ENCODE measurements around the gene DNAH6.
A peak's percentile ranks its signal among the peaks of the same experiment; 100 is the strongest.

Gene DNAH6

DNA sequence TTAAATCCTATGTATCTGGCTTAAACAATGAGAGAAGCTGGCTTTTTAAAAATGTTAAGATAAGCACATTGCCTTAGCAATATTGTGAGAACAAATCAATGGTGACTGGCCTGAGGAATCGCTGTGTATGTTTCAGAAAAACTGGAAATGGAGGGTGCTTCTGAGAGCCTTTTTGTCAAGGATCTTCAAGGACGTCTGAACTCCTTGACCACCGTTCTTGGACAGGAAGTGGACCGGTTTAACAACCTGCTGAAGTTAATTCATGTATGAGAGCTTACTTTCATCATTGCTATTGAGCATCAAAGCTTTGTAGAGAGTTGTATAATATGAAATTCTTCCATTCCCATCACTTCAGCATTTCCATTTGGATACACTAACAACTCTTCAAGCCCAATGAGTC lies 292.0 kb downstream of the DNAH6 start:
- no peak overlapping the region for H3K27ac Mint-ChIP-seq
- no peaks in the 10 kb centered on the region for H3K9me3 Mint-ChIP-seq
- peaks cover 2% of the 10 kb centered on the region for H3K36me3 Mint-ChIP-seq (ENCODE audit: low read depth)
- H3K4me3 Mint-ChIP-seq = no peak overlapping the region
- H3K4me1 Mint-ChIP-seq (ENCODE audit: low read depth) = no peaks in the 10 kb centered on the region
- H3K27me3 Mint-ChIP-seq (ENCODE audit: low read depth) = peaks cover 3% of the 10 kb centered on the region

DNA sequence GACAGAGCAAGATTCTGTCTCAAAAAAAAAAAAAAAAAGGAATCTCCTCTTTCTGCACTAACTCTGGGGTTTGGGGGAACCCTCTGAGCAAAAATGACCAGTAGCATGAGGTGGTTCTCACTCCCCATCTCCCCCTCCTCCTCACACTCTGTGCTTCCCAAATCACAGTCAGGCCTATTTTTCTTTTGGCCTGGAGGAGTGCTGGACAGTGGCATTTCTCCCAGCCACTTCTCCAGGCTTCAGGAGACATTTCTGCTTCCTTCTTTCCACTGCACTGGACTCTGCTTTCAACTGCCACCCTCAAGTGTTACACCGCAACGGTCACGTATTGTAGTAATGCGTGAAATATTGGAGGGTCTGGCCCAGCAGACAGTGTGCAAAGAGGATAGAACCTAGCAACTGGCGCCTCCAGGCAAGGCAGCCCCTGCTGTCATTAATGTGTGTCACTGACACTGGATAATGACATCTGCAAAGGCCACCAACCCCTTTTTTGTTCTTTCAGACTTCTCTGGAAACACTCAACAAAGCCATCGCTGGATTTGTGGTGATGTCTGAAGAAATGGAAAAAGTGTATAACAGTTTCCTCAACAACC lies 295.6 kb downstream of the DNAH6 start:
- H3K27ac Mint-ChIP-seq = no peak overlapping the region
- H3K9me3 Mint-ChIP-seq = no peaks in the 10 kb centered on the region
- H3K27me3 Mint-ChIP-seq (ENCODE audit: low read depth) = peaks cover 10% of the 10 kb centered on the region
- H3K4me1 Mint-ChIP-seq (ENCODE audit: low read depth) = peaks cover 9% of the 10 kb centered on the region
- peaks cover 9% of the 10 kb centered on the region for H3K36me3 Mint-ChIP-seq (ENCODE audit: low read depth)
- no peak overlapping the region for H3K4me3 Mint-ChIP-seq

DNA sequence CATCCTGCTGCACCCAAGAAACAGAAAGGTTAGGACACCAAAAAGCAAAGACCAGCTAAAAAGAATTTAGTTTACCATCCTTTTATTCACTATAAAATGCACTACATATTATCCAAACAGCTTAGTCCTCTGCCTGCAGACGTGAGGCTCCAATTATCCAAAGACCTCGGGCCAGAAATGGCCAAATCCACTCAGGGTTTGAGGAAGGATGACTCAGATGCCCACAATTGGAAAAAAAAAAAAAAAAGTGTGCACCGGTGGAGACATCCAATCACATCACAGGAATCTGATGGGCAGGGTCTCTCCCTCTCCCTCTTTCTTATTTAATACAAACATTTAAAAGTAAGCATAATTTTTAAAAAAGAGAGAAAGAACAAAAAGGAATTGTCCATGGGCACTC lies 298.8 kb downstream of the DNAH6 start:
- Mint-ChIP-seq H3K27me3 (ENCODE audit: low read depth) (peaks cover 10% of the 10 kb centered on the region), H3K36me3 (ENCODE audit: low read depth) (peaks cover 9% of the 10 kb centered on the region), H3K27ac (no peak overlapping the region), H3K4me1 (ENCODE audit: low read depth) (peaks cover 23% of the 10 kb centered on the region), H3K4me3 (no peak overlapping the region), H3K9me3 (no peaks in the 10 kb centered on the region)

DNA sequence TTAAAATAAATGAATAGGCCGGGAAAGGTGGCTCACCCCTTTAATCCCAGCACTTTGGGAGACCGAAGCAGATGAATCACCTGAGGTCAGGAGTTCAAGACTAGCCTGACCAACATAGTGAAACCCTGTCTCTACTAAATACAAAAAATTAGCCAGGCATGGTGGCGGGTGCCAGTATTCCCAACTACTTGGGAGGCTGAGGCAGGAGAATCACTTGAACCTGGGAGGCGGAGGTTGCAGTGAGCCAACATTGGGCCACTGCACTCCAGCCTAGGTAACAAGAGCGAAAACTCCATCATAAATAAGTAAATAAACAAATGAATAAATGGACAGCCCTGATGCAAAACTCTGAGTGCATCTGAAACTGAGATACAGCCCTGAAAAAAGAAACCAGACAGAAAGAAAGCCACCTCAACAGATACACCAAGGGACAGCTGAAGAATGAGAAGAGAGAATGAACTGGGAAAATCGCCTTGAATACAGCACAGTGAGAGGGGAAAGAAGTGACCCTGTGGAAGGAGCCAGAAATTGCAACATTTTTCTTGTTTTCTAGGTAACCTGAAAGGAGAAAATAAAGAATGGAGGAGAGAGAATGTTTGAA lies 300.2 kb downstream of the DNAH6 start:
- H3K4me1 Mint-ChIP-seq (ENCODE audit: low read depth) = peaks cover 25% of the 10 kb centered on the region
- H3K4me3 Mint-ChIP-seq = peak overlapping the region; percentile 11
- no peak overlapping the region for H3K27ac Mint-ChIP-seq
- peaks cover 11% of the 10 kb centered on the region for H3K36me3 Mint-ChIP-seq (ENCODE audit: low read depth)
- H3K27me3 Mint-ChIP-seq (ENCODE audit: low read depth) = peaks cover 10% of the 10 kb centered on the region
- H3K9me3 Mint-ChIP-seq = no peaks in the 10 kb centered on the region

DNA sequence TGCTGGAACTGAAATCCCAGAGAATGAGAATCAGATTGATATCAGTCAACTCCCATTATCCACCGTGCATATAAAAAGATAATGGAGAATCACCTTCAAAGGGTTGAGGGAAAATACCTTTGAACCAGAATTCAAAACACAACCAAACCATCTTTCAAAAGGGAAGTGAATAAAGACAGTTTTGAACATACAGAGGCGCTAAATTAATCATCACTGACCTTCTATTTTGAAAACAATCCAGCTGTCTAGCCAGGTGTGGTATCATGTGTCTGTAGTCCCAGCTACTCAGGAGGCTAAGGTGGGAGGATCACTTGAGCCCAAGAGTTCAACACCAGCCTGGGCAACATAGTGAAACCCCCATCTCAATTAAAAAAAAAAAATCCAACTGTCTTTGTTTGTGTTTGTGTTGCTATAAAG lies 300.9 kb downstream of the DNAH6 start:
- peaks cover 25% of the 10 kb centered on the region for H3K4me1 Mint-ChIP-seq (ENCODE audit: low read depth)
- H3K36me3 Mint-ChIP-seq (ENCODE audit: low read depth) = peaks cover 18% of the 10 kb centered on the region
- peak overlapping the region; percentile 11 for H3K27ac Mint-ChIP-seq
- H3K4me3 Mint-ChIP-seq = no peak overlapping the region
- no peaks in the 10 kb centered on the region for H3K9me3 Mint-ChIP-seq
- H3K27me3 Mint-ChIP-seq (ENCODE audit: low read depth) = peaks cover 10% of the 10 kb centered on the region

DNA sequence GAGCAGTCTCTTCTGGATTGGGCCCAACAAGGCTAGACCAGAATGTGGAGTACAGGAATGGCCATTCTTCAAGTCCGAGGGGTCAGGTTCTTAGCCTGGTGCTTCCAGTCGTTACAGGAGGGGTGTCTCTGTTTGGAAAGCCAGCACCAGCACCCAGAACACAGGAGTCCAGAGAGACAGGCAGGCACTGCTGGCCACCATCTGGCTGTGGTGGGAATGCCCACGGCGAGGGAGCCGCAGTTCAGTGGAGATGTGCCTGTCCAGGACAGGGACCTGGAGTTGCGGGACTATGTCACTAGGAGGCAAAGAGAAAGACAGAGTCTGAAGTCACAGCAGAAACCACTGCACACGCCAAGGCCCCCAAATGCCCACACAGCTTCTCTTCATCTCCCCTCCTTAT lies 305.5 kb downstream of the DNAH6 start:
- Mint-ChIP-seq H3K4me3 (no peak overlapping the region), H3K27ac (no peak overlapping the region), H3K9me3 (no peaks in the 10 kb centered on the region), H3K4me1 (ENCODE audit: low read depth) (peaks cover 22% of the 10 kb centered on the region), H3K36me3 (ENCODE audit: low read depth) (peaks cover 35% of the 10 kb centered on the region), H3K27me3 (ENCODE audit: low read depth) (no peaks in the 10 kb centered on the region)

DNA sequence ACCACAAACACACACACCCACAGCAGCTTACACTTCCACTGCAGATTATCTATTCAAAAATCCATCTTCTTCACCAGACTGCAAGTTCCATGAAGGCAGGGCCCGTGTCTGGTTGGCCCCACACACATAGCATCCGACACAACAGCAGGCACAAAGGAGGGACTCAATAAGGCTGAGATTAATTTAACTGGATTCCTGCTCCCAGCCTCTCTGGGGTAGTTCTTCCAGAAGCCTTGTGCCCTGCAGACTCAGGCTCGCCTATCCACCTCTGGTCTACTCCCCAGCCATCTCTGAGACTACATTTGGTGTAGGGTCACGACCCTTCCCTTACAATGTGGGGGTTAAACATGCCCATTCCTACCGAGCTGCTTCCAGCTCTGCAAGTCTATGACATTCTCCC lies 306.9 kb downstream of the DNAH6 start:
- Mint-ChIP-seq H3K9me3 (no peaks in the 10 kb centered on the region), H3K27me3 (ENCODE audit: low read depth) (no peaks in the 10 kb centered on the region), H3K36me3 (ENCODE audit: low read depth) (peaks cover 40% of the 10 kb centered on the region), H3K4me1 (ENCODE audit: low read depth) (peaks cover 20% of the 10 kb centered on the region), H3K4me3 (no peak overlapping the region), H3K27ac (no peak overlapping the region)

DNA sequence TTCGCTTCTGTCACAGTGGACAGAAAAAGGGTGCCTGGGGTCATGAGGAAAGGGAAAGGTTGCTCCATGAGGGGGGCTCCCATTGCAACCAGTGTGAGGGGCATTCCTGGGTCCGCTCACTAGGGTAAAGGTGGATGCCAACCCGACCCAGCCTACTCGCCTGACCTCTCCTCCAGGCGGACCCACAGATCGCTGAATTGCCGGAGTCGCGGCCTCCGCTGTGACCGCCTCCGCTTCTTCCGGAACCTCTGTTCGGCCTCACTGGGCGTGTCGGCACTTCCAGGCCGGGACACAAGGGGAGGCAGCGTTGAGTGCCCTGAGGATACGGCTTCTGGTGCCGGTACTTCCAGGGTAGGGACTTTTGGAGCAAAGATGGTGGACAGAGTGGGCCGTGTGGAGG lies 307.5 kb downstream of the DNAH6 start:
- Mint-ChIP-seq H3K4me1 (ENCODE audit: low read depth) (peaks cover 23% of the 10 kb centered on the region), H3K27ac (no peak overlapping the region), H3K4me3 (no peak overlapping the region)

DNA sequence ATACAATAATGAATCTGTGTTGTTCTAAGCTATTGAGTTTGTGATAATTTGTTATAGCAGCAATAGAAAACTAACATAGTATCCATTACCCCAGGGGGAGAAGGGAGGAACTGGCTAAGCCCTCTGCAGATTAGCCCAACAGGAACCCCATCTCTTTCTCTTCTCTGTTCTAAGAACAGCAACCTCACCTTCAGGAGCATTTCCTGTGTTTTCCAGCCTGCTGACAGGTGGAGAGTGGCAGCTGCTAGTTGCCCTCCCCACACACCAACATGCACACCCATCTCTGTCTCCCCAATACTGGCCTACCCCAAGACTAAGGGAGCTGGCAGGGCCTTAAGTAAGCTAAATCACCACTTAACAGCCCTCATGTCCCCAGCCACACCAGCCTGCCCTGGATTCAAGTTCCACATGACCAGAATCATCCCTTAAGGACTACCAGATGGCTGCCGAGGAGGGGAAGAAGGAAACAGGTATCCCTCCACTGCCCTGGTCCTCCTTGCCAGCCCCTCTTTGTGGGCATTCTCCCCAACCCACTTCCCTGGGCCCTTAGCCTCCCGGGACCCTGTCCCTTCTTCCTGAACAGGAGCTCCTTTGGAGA lies 311.8 kb downstream of the DNAH6 start:
- H3K9me3 Mint-ChIP-seq = no peaks in the 10 kb centered on the region
- peaks cover 33% of the 10 kb centered on the region for H3K4me1 Mint-ChIP-seq (ENCODE audit: low read depth)
- peaks cover 32% of the 10 kb centered on the region for H3K36me3 Mint-ChIP-seq (ENCODE audit: low read depth)
- H3K4me3 Mint-ChIP-seq = no peak overlapping the region
- H3K27ac Mint-ChIP-seq = peak overlapping the region; percentile 42
- no peaks in the 10 kb centered on the region for H3K27me3 Mint-ChIP-seq (ENCODE audit: low read depth)

More for the DNA sequence above, 307.5 kb downstream of the DNAH6 start:
- peaks cover 40% of the 10 kb centered on the region for H3K36me3 Mint-ChIP-seq (ENCODE audit: low read depth)
- no peaks in the 10 kb centered on the region for H3K9me3 Mint-ChIP-seq
- no peaks in the 10 kb centered on the region for H3K27me3 Mint-ChIP-seq (ENCODE audit: low read depth)

DNA sequence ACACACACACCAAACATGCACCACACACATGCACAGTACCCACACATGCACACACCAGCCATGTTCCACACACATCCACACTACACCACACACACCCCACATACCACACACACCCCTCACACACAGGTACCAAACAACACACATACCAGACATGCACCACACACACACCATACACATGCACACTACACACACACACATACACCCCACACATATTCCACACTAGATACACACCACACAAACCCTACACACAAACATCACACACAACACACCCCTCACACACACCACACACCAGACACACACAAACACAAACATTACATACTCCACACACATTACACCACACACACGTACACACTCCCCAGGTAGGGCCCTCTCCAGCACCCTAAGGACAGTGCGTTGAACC lies 313.4 kb downstream of the DNAH6 start:
- Mint-ChIP-seq H3K27me3 (ENCODE audit: low read depth) (no peaks in the 10 kb centered on the region), H3K4me1 (ENCODE audit: low read depth) (peaks cover 42% of the 10 kb centered on the region), H3K36me3 (ENCODE audit: low read depth) (peaks cover 21% of the 10 kb centered on the region), H3K9me3 (no peaks in the 10 kb centered on the region), H3K27ac (no peak overlapping the region), H3K4me3 (no peak overlapping the region)

DNA sequence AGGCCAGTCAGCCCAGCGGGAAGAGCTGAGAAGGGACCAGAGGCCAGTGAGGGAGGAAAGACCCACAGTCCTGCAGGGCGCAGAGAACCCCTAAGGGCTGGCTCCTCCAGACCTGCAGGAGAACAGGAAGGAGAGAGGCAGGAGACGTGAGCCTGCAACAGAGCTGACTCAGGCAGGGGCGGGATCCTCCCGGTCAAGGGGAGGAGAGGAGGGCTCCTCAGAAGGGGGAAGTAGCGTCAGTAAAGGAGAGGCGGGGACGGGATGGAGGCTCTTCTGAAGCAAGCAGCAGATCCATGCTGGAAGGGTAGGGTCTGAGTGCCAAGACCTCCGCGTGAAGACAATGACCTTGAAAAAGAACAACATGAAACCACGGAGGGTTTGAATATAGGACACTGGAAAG lies 313.8 kb downstream of the DNAH6 start:
- no peak overlapping the region for H3K4me3 Mint-ChIP-seq

DNA sequence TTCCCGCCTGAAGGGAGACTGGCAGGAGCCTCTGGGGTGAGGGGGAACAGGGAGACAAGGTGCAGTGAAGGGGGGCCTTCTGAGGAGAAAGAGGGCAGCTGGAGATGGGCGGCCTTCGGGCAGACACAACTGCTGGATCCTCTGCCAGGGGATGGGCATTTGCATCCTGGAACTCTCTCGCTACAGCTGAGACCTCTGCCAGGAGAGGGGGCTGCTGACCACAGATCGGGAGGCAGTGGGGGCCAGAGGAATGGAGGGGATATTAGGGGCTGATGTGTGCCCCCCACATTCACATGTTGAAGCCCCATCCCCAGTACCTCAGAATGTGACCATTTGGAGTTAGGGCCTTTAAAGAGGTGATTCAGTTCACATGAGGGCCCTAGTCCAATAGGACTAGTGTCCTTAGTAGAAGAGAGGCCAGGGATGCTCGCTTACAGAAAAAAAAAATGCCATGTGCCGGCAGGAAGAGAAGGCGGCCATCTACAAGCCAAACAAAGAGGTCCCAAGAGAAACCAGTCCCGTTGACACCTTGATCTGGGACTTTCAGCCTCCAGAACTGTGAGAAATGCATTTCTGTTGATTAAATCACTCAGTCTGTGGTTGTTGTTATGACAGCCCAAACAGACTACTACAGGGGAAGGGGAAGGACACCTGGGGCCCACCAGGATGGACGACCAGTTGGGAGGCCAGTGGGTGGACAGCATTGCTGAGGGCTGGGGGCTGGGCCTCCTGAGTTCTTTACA lies 314.6 kb downstream of the DNAH6 start:
- Mint-ChIP-seq H3K4me1 (ENCODE audit: low read depth) (peaks cover 42% of the 10 kb centered on the region), H3K9me3 (peaks cover 3% of the 10 kb centered on the region), H3K4me3 (no peak overlapping the region), H3K27me3 (ENCODE audit: low read depth) (no peaks in the 10 kb centered on the region), H3K36me3 (ENCODE audit: low read depth) (peaks cover 24% of the 10 kb centered on the region), H3K27ac (peak overlapping the region; percentile 76)

More for the DNA sequence above, 313.8 kb downstream of the DNAH6 start:
- no peaks in the 10 kb centered on the region for H3K9me3 Mint-ChIP-seq
- H3K27me3 Mint-ChIP-seq (ENCODE audit: low read depth) = no peaks in the 10 kb centered on the region
- H3K4me1 Mint-ChIP-seq (ENCODE audit: low read depth) = peaks cover 42% of the 10 kb centered on the region
- peaks cover 19% of the 10 kb centered on the region for H3K36me3 Mint-ChIP-seq (ENCODE audit: low read depth)
- H3K27ac Mint-ChIP-seq = no peak overlapping the region

DNA sequence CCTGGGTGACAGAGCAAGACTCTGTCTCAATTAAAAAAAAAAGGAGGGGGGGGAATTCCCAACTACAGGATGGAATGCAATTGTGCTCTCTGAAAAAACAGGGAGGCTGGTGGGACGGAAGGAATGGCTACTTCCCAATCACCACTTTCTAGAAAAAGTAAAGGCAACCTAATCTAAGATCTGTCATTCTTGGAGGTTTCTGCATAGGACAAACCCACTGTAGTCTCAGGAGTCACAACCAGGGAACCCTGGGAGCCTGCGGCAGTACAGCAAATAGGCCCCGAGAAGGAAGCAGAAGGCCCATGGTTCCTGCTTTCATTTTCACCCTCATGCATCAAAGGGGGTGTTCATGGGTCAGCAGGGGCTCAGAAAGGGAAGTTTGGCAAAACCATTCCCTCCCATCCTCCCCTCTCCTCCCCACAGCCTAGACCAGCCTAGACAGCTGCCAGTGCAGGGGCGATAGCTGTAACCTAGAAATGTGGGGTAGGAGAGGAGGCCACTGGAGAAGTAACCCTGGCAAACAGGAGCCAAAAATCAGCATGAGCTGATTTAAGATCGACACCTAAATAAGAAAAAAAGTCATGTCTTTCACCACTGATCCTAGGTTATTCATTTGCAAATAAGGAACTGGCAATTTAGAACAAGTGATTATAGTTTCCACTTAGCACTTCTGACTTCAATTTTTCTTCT lies 316.6 kb downstream of the DNAH6 start:
- no peaks in the 10 kb centered on the region for H3K27me3 Mint-ChIP-seq (ENCODE audit: low read depth)
- peaks cover 36% of the 10 kb centered on the region for H3K4me1 Mint-ChIP-seq (ENCODE audit: low read depth)
- peak overlapping the region; percentile 78 for H3K4me3 Mint-ChIP-seq
- H3K9me3 Mint-ChIP-seq = peaks cover 15% of the 10 kb centered on the region
- peaks cover 34% of the 10 kb centered on the region for H3K36me3 Mint-ChIP-seq (ENCODE audit: low read depth)
- peak overlapping the region; percentile 89 for H3K27ac Mint-ChIP-seq

DNA sequence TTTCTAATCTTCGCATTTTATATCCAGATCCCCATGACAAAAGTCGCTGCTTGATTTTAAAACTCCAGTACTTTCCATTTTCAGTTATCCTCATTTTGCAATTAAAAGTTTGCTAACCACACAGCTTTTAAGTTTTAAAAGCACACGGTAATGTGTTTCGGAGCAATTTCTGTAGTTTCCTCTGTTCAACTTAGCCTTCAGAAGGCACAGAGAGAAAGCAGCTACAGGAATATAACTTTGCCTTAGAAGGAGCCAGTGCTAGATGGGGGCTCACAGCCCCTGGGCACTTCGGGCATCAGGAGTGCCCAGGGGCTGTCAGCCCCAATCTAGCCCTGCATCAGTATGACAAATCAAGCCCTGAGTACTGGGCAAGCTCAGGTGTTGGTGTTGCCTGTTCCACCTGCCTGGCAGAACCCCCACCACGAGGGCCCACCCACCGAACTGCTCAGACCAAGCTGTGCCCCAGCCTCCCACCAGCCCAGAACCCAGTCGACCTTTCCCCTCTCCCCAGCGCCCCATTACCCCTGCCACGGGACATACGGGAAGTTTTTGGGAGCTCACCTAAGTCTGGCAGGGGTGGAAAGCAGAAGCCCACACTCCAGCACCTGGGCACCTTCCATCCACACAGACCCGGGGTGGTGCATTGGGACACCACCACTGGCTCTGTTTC lies 317.3 kb downstream of the DNAH6 start:
- Mint-ChIP-seq H3K9me3 (peaks cover 15% of the 10 kb centered on the region), H3K4me3 (peak overlapping the region; percentile 78), H3K27ac (peak overlapping the region; percentile 89), H3K27me3 (ENCODE audit: low read depth) (no peaks in the 10 kb centered on the region), H3K4me1 (ENCODE audit: low read depth) (peaks cover 29% of the 10 kb centered on the region), H3K36me3 (ENCODE audit: low read depth) (peaks cover 37% of the 10 kb centered on the region)

Measured in T-helper 1 cell treated with Interleukin-12 subunit alpha and Interleukin-12 subunit beta and Interleukin-4 antibody, amounts not matched to agents 30 μg/mL and 1 μg/mL, for 36 hours (primary cell).